HEK293T (cell line): Measurements from ENCODE around the gene SH3RF3.

Experiments used
- CTCF ChIA-PET: fragments of 350-600 bp; formaldehyde crosslinking; extraction: SDS; loops from one replicate; lab custom pipeline; 2021; ENCODE audit warnings: antibody characterized with exemption, inconsistent platforms; lab: Yijun Ruan, JAX
- POLR2A ChIA-PET: fragments of 350-600 bp; formaldehyde crosslinking; extraction: SDS; loops from one replicate; lab custom pipeline; 2020; ENCODE audit warnings: antibody characterized with exemption, inconsistent platforms; lab: Yijun Ruan, JAX
- DNase-seq: peaks from one replicate; pipeline ENCODE4 v3.0.0; 2012; ENCODE audit warnings: mixed read lengths; ENCODE audit errors: extremely low spot score
- ARNT ChIP-seq: fragments of 450-650 bp; IDR thresholded peaks from 2 replicates; pipeline ENCODE4 v1.6.1; 2017; ENCODE audit warnings: mild to moderate bottlenecking
- BHLHE40 ChIP-seq: fragments of 450-650 bp; IDR thresholded peaks from 2 replicates; pipeline ENCODE4 v1.6.1; 2016; ENCODE audit warnings: mild to moderate bottlenecking, moderate library complexity, borderline replicate concordance
- CTBP1 ChIP-seq: fragments of 450-650 bp; IDR thresholded peaks from 2 replicates; pipeline ENCODE4 v1.6.1; 2016; ENCODE audit warnings: borderline replicate concordance
- ELF4 ChIP-seq: fragments of 450-650 bp; IDR thresholded peaks from 2 replicates; pipeline ENCODE4 v1.6.1; 2017; ENCODE audit warnings: antibody characterized with exemption
- FOXA1 ChIP-seq: fragments of 450-650 bp; IDR thresholded peaks from 2 replicates; pipeline ENCODE4 v1.6.1; 2016; ENCODE audit warnings: mild to moderate bottlenecking
- FOXK2 ChIP-seq: fragments of 450-650 bp; IDR thresholded peaks from 2 replicates; pipeline ENCODE4 v1.6.1; 2016; ENCODE audit warnings: mild to moderate bottlenecking
- FOXM1 ChIP-seq: fragments of 450-650 bp; IDR thresholded peaks from 2 replicates; pipeline ENCODE4 v1.6.1; 2017; ENCODE audit warnings: mild to moderate bottlenecking, borderline replicate concordance
- HDGF ChIP-seq: fragments of 450-650 bp; IDR thresholded peaks from 2 replicates; pipeline ENCODE4 v1.6.1; 2017; ENCODE audit warnings: antibody characterized with exemption, borderline replicate concordance
- L3MBTL2 ChIP-seq: fragments of 450-650 bp; conservative IDR thresholded peaks from 2 replicates; pipeline ENCODE4 v1.6.1; 2016; ENCODE audit warnings: mild to moderate bottlenecking
- LEF1 ChIP-seq: fragments of 450-650 bp; IDR thresholded peaks from 2 replicates; pipeline ENCODE4 v1.6.1; 2017; ENCODE audit warnings: mild to moderate bottlenecking, borderline replicate concordance
- NFRKB ChIP-seq: fragments of 450-650 bp; IDR thresholded peaks from 2 replicates; pipeline ENCODE4 v1.6.1; 2016; ENCODE audit warnings: mild to moderate bottlenecking, moderate library complexity
- PKNOX1 ChIP-seq: fragments of 450-650 bp; IDR thresholded peaks from 2 replicates; pipeline ENCODE4 v1.6.1; 2016
- SP1 ChIP-seq: fragments of 450-650 bp; IDR thresholded peaks from 2 replicates; pipeline ENCODE4 v1.6.1; 2017
- SUZ12 ChIP-seq: fragments of 450-650 bp; IDR thresholded peaks from 2 replicates; pipeline ENCODE4 v1.6.1; 2016; ENCODE audit warnings: mild to moderate bottlenecking
- TARDBP ChIP-seq: fragments of 450-650 bp; IDR thresholded peaks from 2 replicates; pipeline ENCODE4 v1.6.1; 2016
- ZNF384 ChIP-seq: fragments of 450-650 bp; IDR thresholded peaks from 2 replicates; pipeline ENCODE4 v1.6.1; 2016

Gene SH3RF3

GRCh38 chr2:109139865-109140396 lies 10.9 kb downstream of the SH3RF3 start:
- DNase-seq = no peak
- no peak for TF ChIP-seq SUZ12
- TF ChIP-seq FOXK2 = no peak
- no peak for TF ChIP-seq SP1
- ChIA-PET CTCF (interaction anchor here (1.0 kb wide), 1 partner anchor 11 kb away, joined by 4 read pairs; the partner anchor contains the start of gene SH3RF3), POLR2A (no interaction called here)

GRCh38 chr2:109141006-109141600 lies 12.1 kb downstream of the SH3RF3 start:
- ChIA-PET POLR2A (no interaction called here), CTCF (no interaction called here)
- no peak for TF ChIP-seq NFRKB
- no peak for TF ChIP-seq ELF4
- no peak for TF ChIP-seq BHLHE40
- no peak for TF ChIP-seq HDGF
- no peak for TF ChIP-seq FOXM1
- TF ChIP-seq SUZ12 = no peak
- no peak for TF ChIP-seq LEF1
- no peak for TF ChIP-seq ARNT
- no peak for TF ChIP-seq CTBP1
- no peak for TF ChIP-seq ZNF384
- DNase-seq = no peak

- DNase-seq = no peak
- POLR2A ChIA-PET = no interaction called here
- TF ChIP-seq ELF4 = no peak
- no peak for TF ChIP-seq NFRKB
- TF ChIP-seq PKNOX1 = no peak
- no peak for TF ChIP-seq SP1
- TF ChIP-seq ARNT = no peak
- CTCF ChIA-PET = no interaction called here
These were observed 12.8 kb downstream of the SH3RF3 start for GRCh38 chr2:109141727-109142283.

GRCh38 chr2:109142416-109143210 lies 13.6 kb downstream of the SH3RF3 start:
- ChIA-PET POLR2A (no interaction called here), CTCF (no interaction called here)
- TF ChIP-seq BHLHE40 = no peak
- no peak for TF ChIP-seq TARDBP
- TF ChIP-seq SP1 = no peak
- TF ChIP-seq ARNT = no peak
- no peak for TF ChIP-seq LEF1
- no peak for TF ChIP-seq CTBP1
- no peak for TF ChIP-seq ZNF384
- no peak for TF ChIP-seq L3MBTL2
- no peak for TF ChIP-seq FOXM1
- TF ChIP-seq PKNOX1 = no peak
- no peak for TF ChIP-seq SUZ12
- TF ChIP-seq ELF4 = no peak
- TF ChIP-seq HDGF = no peak
- no peak for TF ChIP-seq FOXA1
- no peak for DNase-seq

GRCh38 chr2:109143214-109144187 lies 14.5 kb downstream of the SH3RF3 start:
- ChIA-PET POLR2A (no interaction called here), CTCF (no interaction called here)

GRCh38 chr2:109144271-109144670 lies 15.3 kb downstream of the SH3RF3 start:
- no peak for DNase-seq
- TF ChIP-seq SP1 (no peak), SUZ12 (no peak), NFRKB (no peak), PKNOX1 (no peak), ARNT (no peak), L3MBTL2 (no peak), ZNF384 (no peak), BHLHE40 (no peak), FOXA1 (no peak), LEF1 (no peak), TARDBP (no peak), ELF4 (no peak), HDGF (no peak), FOXM1 (no peak), CTBP1 (no peak), FOXK2 (no peak)
- POLR2A ChIA-PET = no interaction called here
- CTCF ChIA-PET = no interaction called here

More at GRCh38 chr2:109143214-109144187, 14.5 kb downstream of the SH3RF3 start:
- DNase-seq = no peak
- no peak for TF ChIP-seq ZNF384
- no peak for TF ChIP-seq LEF1
- TF ChIP-seq CTBP1 = no peak
- no peak for TF ChIP-seq BHLHE40
- no peak for TF ChIP-seq L3MBTL2
- no peak for TF ChIP-seq FOXM1
- TF ChIP-seq FOXK2 = no peak
- TF ChIP-seq ELF4 = no peak
- TF ChIP-seq SUZ12 = no peak
